IPS-NIHi7 (cell line): Measurements from ENCODE around the gene ZBED1.
"Not testable (repeated sequence)": the region's sequence is repeated elsewhere in the genome, so short reads cannot be mapped to it uniquely, and the experiment has no call there.

Source experiments
- DNase-seq: peaks from one replicate; pipeline ENCODE4 v3.0.0; 2012; ENCODE audit warnings: mixed read lengths; ENCODE audit errors: extremely low spot score

Gene ZBED1

GRCh38 chrX:2500803-2501558 is at the start of gene ZBED1, which contains the start of gene DHRSX:
TSS of gene ZBED1 (minus strand) at chrX:2500976. CDS start at chrX:2490719, 10,257 bp downstream.
TSS of gene DHRSX (minus strand) at chrX:2500976. CDS start at chrX:2500925, 51 bp downstream.
- peak; percentile 70 for DNase-seq

GRCh38 chrX:2549876-2550275 is 49.1 kb upstream of the ZBED1 start:
- DNase-seq: no peak

GRCh38 chrX:2548711-2549423 is 48.1 kb upstream of the ZBED1 start:
- peak; percentile 33 for DNase-seq

- no peak for DNase-seq
Observed at GRCh38 chrX:2547736-2548135, 47.0 kb upstream of the ZBED1 start.

GRCh38 chrX:2546496-2546895 is 45.7 kb upstream of the ZBED1 start:
- no peak for DNase-seq

GRCh38 chrX:2545144-2545543 is 44.4 kb upstream of the ZBED1 start:
- DNase-seq: no peak

GRCh38 chrX:2542826-2543521 is 42.2 kb upstream of the ZBED1 start:
- DNase-seq: no peak

GRCh38 chrX:2541603-2542002 is 40.8 kb upstream of the ZBED1 start:
- DNase-seq: no peak

- DNase-seq: no peak
Observed at GRCh38 chrX:2540426-2540947, 39.7 kb upstream of the ZBED1 start.

GRCh38 chrX:2539586-2539985 is 38.8 kb upstream of the ZBED1 start:
- DNase-seq: no peak

- DNase-seq: no peak
Observed at GRCh38 chrX:2538031-2538757, 37.4 kb upstream of the ZBED1 start.

- no peak for DNase-seq
Observed at GRCh38 chrX:2536974-2537373, 36.2 kb upstream of the ZBED1 start.

GRCh38 chrX:2536141-2536540 is 35.4 kb upstream of the ZBED1 start:
- no peak for DNase-seq

GRCh38 chrX:2534261-2535021 is 33.7 kb upstream of the ZBED1 start:
- DNase-seq: not testable (repeated sequence)

- DNase-seq: no peak
Observed at GRCh38 chrX:2533424-2533823, 32.6 kb upstream of the ZBED1 start.

GRCh38 chrX:2526390-2526789 is 25.6 kb upstream of the ZBED1 start:
- DNase-seq: no peak

GRCh38 chrX:2523911-2524310 is 23.1 kb upstream of the ZBED1 start:
- DNase-seq: no peak

- DNase-seq: no peak
Observed at GRCh38 chrX:2521927-2522386, 21.2 kb upstream of the ZBED1 start.

GRCh38 chrX:2521092-2521926 is 20.5 kb upstream of the ZBED1 start:
- DNase-seq: no peak

GRCh38 chrX:2520539-2520938 is 19.8 kb upstream of the ZBED1 start:
- DNase-seq: no peak
